Right atrium auricular region (tissue), 2 donors: Measurements from ENCODE around the gene EIF4EBP3. TPM values are rescaled to one million over a fixed set of nuclear protein-coding genes. Genes with fewer than 3 reads are reported as not detected.
"Not testable (repeated sequence)": the region's sequence is repeated elsewhere in the genome, so short reads cannot be mapped to it uniquely, and the experiment has no call there.

Source experiments
- DNase-seq: peaks from one replicate; pipeline ENCODE4 v3.0.0-alpha.2; 2019; ENCODE audit warnings: low spot score
- H3K27ac ChIP-seq, 2 donors: fragments of 200-600 bp; sonication (generic); 1 replicate in 1 of 2; 2 replicates in 1 of 2; pipeline ENCODE4 v1.5.1; 2016 to 2019
- H3K27me3 ChIP-seq, 2 donors: fragments of 200-600 bp; sonication (generic); one replicate each; pipeline versions ENCODE4 v1.5.1 to v1.6.0; 2017 to 2019
- H3K36me3 ChIP-seq: fragments of 200-600 bp; sonication (generic); one replicate; pipeline ENCODE4 v1.5.1; 2016
- H3K4me1 ChIP-seq, 2 donors: fragments of 200-600 bp; sonication (generic); one replicate each; pipeline versions ENCODE4 v1.5.1 to v1.6.0; 2017 to 2019
- H3K4me3 ChIP-seq, 2 donors: fragments of 200-600 bp; sonication (generic); 1 replicate in 1 of 2; 2 replicates in 1 of 2; pipeline ENCODE4 v1.5.1; 2017 to 2019; ENCODE audit warnings: mild to moderate bottlenecking in 1 of 2, moderate library complexity in 1 of 2
- H3K9me3 ChIP-seq, 2 donors: fragments of 200-600 bp; sonication (generic); one replicate each; pipeline ENCODE4 v1.5.1; 2019
- total RNA-seq, 2 donors: library from RNA; depleted of rRNA; stranded (reverse); fragments of >200 nt; gene quantifications; one replicate each; pipeline ENCODE4 v1.1.0, GENCODE V29; 2016
- TF ChIP-seq, protein P1 (sequence below), 2 donors: fragments of 200-600 bp; sonication (generic); IDR thresholded peaks; one replicate each; pipeline ENCODE4 v1.5.1; 2019; ENCODE audit warnings: antibody characterized with exemption in 2 of 2

EIF4EBP3 gene
- total RNA-seq, 2 donors from 2014 or later = 12.8 to 16.8 TPM

DNA sequence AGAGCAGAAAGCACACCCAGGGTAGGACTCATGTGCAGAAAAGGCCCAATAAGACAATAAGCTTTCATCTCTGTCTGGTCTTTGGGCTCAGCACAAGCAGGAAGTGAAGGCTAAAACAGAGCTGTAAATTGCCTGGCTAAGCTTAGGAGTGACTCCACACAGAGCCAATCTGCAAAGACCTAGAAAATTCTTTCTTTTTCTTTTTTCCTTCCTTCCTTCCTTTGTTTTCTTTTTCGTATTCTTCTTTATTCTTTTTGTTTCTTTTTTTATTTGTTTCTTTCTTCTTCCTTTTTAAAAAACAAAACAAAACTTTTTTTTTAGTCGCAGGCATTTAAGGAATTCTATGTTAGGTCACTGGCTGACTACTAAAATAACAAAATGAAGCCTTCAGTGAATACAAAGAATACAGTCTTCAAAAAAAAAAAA, 29.3 kb downstream of the EIF4EBP3 start:
- no peaks in the 10 kb centered on the region for H3K9me3 ChIP-seq
- no peaks in the 10 kb centered on the region for H3K36me3 ChIP-seq
- no peak overlapping the region for H3K4me3 ChIP-seq
- H3K27me3 ChIP-seq = no peaks in the 10 kb centered on the region
- no peak for DNase-seq
- peaks cover 0 to 13% of the 10 kb centered on the region in 2 donors for H3K4me1 ChIP-seq
- TF ChIP-seq, protein P1, sequence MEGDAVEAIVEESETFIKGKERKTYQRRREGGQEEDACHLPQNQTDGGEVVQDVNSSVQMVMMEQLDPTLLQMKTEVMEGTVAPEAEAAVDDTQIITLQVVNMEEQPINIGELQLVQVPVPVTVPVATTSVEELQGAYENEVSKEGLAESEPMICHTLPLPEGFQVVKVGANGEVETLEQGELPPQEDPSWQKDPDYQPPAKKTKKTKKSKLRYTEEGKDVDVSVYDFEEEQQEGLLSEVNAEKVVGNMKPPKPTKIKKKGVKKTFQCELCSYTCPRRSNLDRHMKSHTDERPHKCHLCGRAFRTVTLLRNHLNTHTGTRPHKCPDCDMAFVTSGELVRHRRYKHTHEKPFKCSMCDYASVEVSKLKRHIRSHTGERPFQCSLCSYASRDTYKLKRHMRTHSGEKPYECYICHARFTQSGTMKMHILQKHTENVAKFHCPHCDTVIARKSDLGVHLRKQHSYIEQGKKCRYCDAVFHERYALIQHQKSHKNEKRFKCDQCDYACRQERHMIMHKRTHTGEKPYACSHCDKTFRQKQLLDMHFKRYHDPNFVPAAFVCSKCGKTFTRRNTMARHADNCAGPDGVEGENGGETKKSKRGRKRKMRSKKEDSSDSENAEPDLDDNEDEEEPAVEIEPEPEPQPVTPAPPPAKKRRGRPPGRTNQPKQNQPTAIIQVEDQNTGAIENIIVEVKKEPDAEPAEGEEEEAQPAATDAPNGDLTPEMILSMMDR (IDR thresholded peaks at IDR 0.05) = no peak
- no peak overlapping the region for H3K27ac ChIP-seq

DNA sequence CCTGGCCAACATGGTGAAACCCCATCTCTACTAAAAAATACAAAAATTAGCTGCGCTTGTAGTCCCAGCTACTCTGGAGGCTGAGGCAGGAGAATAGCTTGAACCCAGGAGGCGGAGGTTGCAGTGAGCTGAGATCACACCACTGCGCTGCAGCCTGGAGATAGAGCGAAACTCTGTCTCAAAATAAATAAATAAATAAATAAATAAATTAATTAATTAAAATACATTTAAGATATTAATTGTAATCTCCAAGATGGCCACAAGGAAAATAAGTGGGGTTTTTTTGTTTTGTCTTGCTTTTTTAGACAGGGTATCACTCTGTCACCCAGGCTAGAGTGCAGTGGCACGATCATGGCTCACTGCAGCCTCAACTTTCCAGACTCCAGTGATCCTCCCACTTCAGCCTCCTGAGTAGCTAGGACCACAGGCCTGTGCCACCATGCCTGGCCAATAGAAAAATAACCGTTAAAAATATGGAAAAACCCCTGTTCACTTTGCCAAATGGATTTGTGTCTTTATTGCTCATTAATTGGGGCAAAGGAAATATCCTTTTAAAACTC, 31.8 kb downstream of the EIF4EBP3 start:
- TF ChIP-seq, protein P1 (IDR thresholded peaks at IDR 0.05) = peak in 1 of 2 donors; percentile 38
- H3K36me3 ChIP-seq, H3K9me3 ChIP-seq, H3K4me1 ChIP-seq, H3K27ac ChIP-seq, H3K27me3 ChIP-seq, DNase-seq, H3K4me3 ChIP-seq: not testable (repeated sequence)

DNA sequence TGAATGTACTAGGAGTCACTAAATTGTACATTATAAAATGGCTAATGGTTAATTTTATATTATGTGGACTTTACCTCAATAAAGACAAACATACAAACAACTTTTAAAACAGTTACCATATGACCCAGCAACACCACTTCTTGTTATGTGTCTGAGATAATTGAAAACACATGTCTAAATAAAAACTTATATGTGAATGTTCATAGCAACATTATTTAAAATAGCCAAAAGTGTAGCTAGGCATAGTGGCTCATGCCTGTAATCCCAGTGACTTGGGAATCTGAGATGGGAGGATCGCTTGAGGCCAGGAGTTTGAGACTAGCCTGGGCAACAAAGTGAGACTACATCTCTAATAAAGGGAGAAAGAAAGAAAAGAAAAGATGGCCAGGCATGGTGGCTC, 40.0 kb downstream of the EIF4EBP3 start:
- Histone ChIP-seq H3K36me3 (no peaks in the 10 kb centered on the region), H3K9me3 (no peaks in the 10 kb centered on the region), H3K27me3 (no peaks in the 10 kb centered on the region), H3K4me1 (peaks cover 0 to 8% of the 10 kb centered on the region in 2 donors), H3K27ac (no peak overlapping the region), H3K4me3 (no peak overlapping the region)
- TF ChIP-seq, protein P1 (IDR thresholded peaks at IDR 0.05) = no peak
- no peak for DNase-seq

DNA sequence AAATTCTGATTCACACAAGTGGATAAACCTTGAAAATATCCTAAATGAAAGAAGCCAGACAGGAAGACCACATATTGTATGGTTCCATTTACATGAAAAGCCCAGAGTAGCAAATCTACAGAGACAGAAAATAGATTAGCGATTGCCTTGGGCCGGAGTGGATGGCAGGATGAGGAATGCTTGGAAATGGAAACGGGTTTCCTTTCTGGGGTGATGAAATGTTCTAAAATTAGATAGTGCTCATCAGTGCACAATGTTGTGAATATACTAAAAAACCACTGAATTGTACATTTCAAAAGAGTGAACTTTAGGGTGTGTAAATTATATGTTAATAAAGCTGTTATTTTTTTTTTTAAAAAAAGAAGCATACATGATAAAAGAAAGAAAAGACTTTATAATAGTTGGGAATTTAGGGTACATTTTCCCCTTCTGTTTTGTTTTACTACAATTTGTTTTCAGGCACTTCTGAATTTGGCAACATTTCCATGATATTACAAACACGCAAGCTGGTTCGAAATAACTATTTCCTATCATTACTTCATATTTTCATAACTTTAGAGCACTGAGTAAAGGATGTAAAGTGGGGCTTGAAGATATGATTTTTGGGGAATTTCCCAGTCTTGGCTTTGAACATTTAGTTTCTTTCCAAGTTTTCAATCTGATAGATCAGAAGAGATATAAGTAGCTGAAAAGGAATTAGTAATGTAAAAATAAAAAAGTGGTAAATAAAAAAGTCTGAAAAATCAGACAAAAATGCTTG, 41.0 kb downstream of the EIF4EBP3 start:
- H3K4me3 ChIP-seq = no peak overlapping the region
- no peak for DNase-seq
- peak overlapping the region; percentile 23 to 54 for H3K27ac ChIP-seq
- no peaks in the 10 kb centered on the region for H3K36me3 ChIP-seq
- TF ChIP-seq, protein P1 (IDR thresholded peaks at IDR 0.05) = no peak
- peaks cover 0 to 8% of the 10 kb centered on the region in 2 donors for H3K4me1 ChIP-seq
- no peaks in the 10 kb centered on the region for H3K27me3 ChIP-seq
- H3K9me3 ChIP-seq = no peaks in the 10 kb centered on the region

DNA sequence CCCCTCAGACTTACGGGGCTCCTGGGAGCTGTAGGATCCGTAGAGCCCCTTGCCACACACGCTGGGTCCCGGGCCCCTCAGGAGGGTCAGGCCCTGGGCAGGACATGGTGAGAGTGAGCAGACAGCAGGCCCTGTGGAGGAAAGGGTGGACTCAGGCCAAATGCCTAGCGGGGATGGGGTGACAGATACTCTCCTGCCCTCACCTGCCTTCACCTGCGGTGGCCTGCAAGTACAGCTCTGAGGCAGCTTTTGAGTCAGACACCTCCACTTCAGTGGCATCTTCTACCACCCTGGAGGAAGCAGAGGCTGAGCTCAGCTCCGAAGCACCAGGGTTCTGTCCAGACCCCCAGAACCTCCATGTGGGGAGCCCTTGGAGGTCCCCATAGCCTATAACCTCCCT, 43.4 kb downstream of the EIF4EBP3 start:
- H3K4me1 ChIP-seq = peaks cover 0 to 22% of the 10 kb centered on the region in 2 donors
- H3K27me3 ChIP-seq = no peaks in the 10 kb centered on the region
- H3K9me3 ChIP-seq = no peaks in the 10 kb centered on the region
- DNase-seq = no peak
- no peak overlapping the region for H3K4me3 ChIP-seq
- no peaks in the 10 kb centered on the region for H3K36me3 ChIP-seq
- TF ChIP-seq, protein P1 (IDR thresholded peaks at IDR 0.05) = no peak
- no peak overlapping the region for H3K27ac ChIP-seq
